NCI-H1417 (cell line): ENCODE results near the gene C1QTNF4.

Experiments used
- DNase-seq, 3 experiments: peaks; one replicate each; lab custom pipeline; 2025; lab: John Stamatoyannopoulos, UW

Gene C1QTNF4

DNA sequence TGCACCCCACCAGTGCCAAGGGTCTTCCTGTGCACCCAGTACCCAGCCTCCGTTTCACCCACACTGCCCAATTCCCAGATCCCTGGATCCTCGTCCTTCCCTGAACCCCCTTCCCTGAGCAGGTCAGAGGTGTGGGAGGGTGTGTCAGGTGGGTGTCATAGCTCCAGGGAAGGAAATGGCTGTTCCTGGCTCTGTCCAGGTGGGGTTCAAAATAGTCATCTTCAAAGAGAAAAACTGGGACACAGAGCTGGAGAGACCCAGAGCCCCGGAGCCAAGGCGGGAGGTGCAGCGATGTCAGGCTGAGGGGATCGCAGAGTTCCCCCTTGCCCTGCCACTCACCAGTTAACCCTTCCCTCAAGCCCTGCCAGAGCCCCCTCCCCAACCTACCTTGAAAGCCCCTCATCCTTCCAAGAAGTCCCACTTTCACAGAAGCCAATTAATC lies 698 bp downstream of the C1QTNF4 start:
- DNase-seq, result peak in 1 of 3 experiments; percentile 33

- DNase-seq, result no peak
Observed at GRCh38 chr11:47592970-47593369, 1.2 kb downstream of the C1QTNF4 start.

- DNase-seq, result no peak
Observed at GRCh38 chr11:47592251-47592650, 2.0 kb downstream of the C1QTNF4 start.

DNA sequence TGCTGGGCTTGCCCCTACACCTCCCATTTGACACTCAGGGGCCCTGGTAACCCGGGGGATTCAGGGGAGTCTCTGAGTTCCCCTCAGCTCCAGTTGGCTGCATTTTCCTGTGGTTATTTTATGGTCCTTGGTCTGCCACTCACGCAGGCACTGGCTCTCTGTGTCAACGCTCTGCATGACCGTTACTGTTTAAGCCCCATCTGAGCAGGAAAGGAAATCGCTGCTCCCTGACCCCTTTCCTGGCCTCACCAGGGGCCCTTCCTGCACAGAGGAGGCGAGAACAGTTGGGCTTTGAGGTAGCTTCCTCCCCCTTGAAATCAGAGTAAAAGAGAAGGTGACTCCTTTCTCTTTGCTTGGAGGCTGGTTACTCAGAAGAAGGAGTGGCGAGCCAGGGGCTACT lies 2.4 kb downstream of the C1QTNF4 start:
- no peak for DNase-seq

GRCh38 chr11:47589977-47590861 lies 4.0 kb downstream of the C1QTNF4 start:
- no peak for DNase-seq

DNA sequence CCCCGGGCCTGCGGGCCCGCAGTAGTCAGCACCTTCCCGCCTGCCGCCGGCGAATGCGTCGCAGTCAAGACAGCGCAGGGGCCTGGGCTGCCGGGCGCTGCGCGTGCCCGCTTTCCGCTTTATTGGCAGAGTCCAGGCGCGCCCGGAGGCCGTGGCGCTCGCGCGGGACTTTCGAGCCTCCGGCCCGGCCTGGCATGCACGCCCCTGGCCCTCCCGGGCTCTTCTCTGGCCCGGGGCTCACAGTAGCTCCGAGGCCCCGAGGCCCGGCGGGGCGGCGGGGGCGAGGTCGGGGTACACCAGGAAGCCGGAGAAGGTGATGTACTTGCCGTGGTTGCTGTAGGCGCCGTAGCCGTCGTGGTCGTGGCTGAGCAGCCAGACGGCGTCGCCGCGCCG lies 4.6 kb downstream of the C1QTNF4 start:
- no peak for DNase-seq

DNA sequence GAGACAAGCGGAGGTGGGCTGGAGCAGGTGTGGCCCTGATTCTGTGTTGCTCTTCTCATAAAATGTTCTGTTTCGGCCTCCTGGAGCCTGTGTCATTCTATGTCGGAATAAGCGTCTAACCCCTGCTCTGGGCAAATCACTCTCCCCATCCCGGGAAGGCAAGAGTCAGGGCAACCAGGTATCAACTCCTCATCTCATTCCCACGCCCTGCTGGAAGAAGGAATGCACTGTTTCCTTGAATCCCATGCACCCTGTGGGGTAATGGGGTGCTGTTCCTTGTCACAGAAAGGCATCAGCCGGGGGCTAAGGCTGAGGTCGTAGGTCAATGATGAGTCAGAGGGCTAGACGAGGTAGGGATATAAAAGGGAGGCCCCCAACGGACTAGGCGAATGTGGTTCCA lies 5.1 kb downstream of the C1QTNF4 start:
- DNase-seq, result no peak

DNA sequence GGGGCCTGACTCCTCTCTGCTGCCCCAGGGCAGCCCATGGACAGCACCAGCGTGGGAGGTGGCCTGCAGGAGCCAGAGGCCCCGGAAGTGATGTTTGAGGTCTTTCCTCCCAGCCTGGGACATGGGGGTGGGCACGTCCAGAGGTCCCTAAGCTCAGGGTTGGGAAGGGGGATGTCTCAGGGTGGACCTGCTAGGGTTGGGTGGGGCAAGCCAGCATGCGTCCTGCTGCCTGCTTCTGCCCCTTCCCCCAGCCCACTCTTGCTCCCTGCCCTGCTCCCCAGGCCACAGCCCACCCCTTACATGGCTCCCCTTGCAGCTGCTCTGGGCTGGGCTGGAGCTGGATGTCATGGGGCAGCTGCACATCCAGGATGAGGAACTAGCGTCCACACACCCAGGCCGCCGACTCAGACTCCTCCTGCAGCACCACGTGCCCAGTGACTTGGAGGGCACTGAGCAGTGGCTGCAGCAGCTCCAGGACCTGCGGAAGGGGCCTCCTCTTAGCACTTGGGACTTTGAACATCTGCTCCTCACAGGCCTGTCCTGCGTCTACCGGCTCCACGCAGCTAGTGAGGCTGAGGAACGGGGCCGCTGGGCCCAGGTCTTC lies 6.4 kb downstream of the C1QTNF4 start:
- no peak for DNase-seq

DNA sequence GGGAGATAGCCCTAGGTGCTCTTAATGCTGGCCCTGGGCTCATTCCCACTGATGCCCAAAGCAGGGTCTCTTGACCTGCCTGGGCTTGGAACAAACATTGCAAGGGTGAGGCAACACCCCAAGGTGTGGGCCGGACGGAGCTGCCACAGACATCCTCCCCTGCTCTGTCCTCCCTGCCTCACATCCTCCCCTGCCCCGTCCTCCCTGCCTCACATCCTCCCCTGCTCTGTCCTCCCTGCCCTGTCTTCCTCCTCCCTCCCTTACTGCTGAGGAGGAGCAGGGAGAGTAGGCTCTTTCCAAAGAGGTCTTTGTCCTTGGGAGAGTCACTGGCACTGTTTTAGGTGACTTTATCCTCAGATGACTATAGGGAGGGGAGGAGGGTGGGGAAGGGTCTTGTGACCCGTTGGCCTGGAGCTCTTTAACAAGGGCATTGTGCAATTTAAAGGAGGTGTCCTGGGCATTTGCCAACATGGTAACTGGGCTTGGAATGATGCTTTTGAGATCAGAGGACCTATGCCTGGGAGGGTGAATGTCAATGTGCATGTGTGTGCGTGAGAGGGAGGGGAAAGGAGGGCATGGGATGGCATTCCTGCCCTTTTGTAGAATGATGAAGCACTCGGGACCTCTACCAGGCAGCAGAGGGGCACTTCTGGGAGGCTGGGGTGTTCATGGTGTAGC lies 7.0 kb downstream of the C1QTNF4 start:
- DNase-seq, result no peak

- DNase-seq, result no peak
Observed at GRCh38 chr11:47586098-47586855, 7.9 kb downstream of the C1QTNF4 start, which contains the start of gene FAM180B. TSS of gene FAM180B (plus strand) at chr11:47586678. CDS start at chr11:47586769, 91 bp downstream.

- DNase-seq, result no peak
Observed at GRCh38 chr11:47583844-47584243, 10.4 kb downstream of the C1QTNF4 start.

DNA sequence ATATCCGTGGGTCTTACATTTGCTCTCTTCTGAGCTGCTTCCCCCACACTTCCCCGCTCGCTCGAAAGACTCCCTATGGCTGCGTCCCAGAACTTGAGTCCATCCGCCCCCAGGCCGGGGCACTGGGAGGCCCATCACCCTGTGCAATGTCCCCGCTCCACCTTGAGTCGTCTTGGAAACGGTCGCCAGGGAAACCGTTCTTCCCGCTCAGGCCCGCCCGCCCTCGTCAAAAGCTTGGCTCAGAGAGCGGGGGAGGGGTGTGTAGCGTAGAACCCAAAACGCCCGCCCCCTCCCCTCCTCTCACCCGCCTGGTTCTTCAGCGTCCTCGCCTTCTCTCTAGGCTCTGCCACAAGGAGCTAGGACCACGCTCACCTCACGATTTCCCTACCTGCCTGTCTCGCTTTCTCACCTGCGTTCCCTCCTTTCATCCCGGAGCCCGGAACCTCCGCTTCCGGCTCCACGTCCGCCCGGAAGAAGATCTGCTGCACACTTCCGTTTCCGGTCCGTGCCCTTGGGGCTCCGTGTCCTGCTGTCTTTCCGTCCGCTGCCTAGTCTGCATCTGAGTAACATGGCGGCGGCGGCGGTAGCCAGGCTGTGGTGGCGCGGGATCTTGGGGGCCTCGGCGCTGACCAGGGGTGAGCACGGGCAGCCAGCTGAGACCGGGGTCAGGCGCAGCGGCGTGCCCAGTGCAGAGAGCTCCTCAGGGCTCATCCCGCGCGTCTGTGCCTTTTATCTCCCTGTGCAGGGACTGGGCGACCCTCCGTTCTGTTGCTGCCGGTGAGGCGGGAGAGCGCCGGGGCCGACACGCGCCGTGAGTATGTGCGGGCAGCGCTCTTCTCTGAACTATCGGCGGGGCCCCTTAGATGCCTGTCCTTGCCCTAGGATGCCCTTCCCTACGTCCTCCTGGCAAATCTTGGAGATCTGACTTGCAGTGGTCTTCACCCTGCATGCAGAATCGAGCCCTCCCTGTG lies 15.4 kb downstream of the C1QTNF4 start, which contains the start of the genes KBTBD4 and NDUFS3:
KBTBD4 (minus strand) TSS at position 447 of the 971 bp plus-strand sequence; CDS start at position 428, 19 bp downstream.
NDUFS3 (plus strand) TSS at position 551 of the 971 bp plus-strand sequence; CDS start at position 569, 18 bp downstream.
- peak; percentile 97 for DNase-seq

- peak in 1 of 3 experiments; percentile 16 for DNase-seq
Observed at GRCh38 chr11:47577460-47578041, 16.7 kb downstream of the C1QTNF4 start.

GRCh38 chr11:47573321-47573720 lies 20.9 kb downstream of the C1QTNF4 start:
- no peak for DNase-seq

DNA sequence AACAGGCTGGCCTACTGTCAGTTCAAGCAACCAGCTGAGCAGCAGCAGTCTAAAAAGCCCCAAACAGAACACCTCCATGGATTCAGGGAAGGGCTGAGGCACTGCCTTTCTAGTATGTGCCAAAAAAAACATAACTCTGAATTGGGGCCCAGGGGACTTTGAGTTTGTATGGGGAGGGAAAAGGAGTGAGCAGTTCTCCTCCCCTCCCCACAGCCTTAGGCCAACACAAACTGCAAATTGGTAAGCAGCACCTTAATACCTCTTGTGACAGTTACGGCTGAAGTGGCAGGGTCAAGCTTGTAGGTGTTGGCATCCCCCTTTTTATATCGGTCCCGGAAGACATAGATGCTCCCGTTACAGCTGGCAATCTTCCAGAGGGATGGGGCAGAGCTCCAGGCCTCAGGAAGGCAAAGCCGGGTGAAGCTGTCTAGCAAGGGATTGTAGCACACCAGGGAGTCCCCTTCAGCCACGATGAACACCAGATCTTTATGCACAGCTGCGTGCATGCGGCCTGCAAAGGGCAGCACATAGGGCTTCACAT lies 21.4 kb downstream of the C1QTNF4 start:
- no peak for DNase-seq

GRCh38 chr11:47571895-47572294 lies 22.3 kb downstream of the C1QTNF4 start:
- DNase-seq, result no peak

DNA sequence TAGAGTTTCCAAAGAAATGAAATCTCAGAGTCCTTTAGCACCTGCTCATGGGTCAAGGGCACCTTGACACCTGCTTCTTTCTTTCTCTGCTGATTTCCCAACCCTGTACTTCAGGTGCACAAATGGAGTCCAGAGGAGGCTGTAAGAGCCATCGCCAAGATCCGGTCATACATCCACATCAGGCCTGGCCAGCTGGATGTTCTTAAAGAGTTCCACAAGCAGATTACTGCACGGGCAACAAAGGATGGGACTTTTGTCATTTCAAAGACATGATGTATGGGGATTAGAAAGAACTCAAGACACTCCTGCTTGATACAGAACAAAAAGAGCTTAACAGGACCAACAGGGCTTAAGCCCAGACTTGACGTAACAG lies 22.9 kb downstream of the C1QTNF4 start:
- no peak for DNase-seq

GRCh38 chr11:47570651-47571356 lies 23.4 kb downstream of the C1QTNF4 start:
- DNase-seq, result no peak

DNA sequence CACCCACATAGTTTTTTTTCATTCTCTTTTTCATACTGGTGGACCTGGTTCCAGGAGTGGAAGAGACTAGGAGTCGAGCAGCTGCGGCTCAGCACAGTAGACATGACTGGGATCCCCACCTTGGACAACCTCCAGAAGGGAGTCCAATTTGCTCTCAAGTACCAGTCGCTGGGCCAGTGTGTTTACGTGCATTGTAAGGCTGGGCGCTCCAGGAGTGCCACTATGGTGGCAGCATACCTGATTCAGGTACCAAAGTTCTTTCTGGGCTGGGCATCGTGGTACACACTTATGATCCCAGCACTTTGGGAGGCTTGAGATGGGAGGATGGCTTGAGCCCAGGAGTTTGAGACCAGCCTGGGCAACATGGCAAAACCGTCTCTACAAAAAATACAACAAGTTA lies 24.6 kb downstream of the C1QTNF4 start:
- no peak for DNase-seq
